MM.1S (cell line): ENCODE data around the gene FAM83F.

Experiments
- DNase-seq: peaks from one replicate; pipeline ENCODE4 v3.0.0-alpha.2; 2015
- H2AFZ ChIP-seq: fragments of 300-600 bp; sonication (generic); 2 replicates; pipeline ENCODE4 v1.6.0; 2016; ENCODE audit warnings: antibody characterized with exemption, low read length
- H3F3A ChIP-seq: fragments of 300-600 bp; sonication (generic); 2 replicates; pipeline ENCODE4 v1.6.1; 2016; ENCODE audit warnings: mild to moderate bottlenecking, antibody characterized with exemption, low read length, moderate library complexity, mixed read lengths; ENCODE audit not compliant: insufficient read depth
- H3K27ac ChIP-seq: fragments of 300-600 bp; sonication (generic); 2 replicates; pipeline ENCODE4 v1.5.1; 2016; ENCODE audit warnings: mild to moderate bottlenecking, low read length
- H3K27me3 ChIP-seq: fragments of 300-600 bp; sonication (generic); replicated peaks from 2 replicates; pipeline ENCODE4 v1.6.0; 2016; ENCODE audit warnings: low read length; ENCODE audit not compliant: insufficient read depth
- H3K36me3 ChIP-seq: fragments of 300-600 bp; sonication (generic); replicated peaks from 2 replicates; pipeline ENCODE4 v1.6.1; 2016; ENCODE audit warnings: mild to moderate bottlenecking, low read length, mixed read lengths; ENCODE audit not compliant: insufficient read depth
- H3K4me1 ChIP-seq: fragments of 300-600 bp; sonication (generic); 2 replicates; pipeline ENCODE4 v1.6.1; 2016; ENCODE audit warnings: low read length, mixed read lengths
- H3K4me2 ChIP-seq: fragments of 300-600 bp; sonication (generic); 2 replicates; pipeline ENCODE4 v1.6.0; 2016; ENCODE audit warnings: low read depth, low read length
- H3K4me3 ChIP-seq: fragments of 300-600 bp; sonication (generic); 2 replicates; pipeline ENCODE4 v1.5.1; 2016; ENCODE audit warnings: low read length, mixed read lengths
- H3K79me2 ChIP-seq: fragments of 300-600 bp; sonication (generic); 2 replicates; pipeline ENCODE4 v1.6.1; 2016; ENCODE audit warnings: mixed run types, low read length, mixed read lengths
- H3K9ac ChIP-seq: fragments of 300-600 bp; sonication (generic); 2 replicates; pipeline ENCODE4 v1.6.1; 2016; ENCODE audit warnings: low read length, mixed read lengths
- H3K9me2 ChIP-seq: fragments of 300-600 bp; sonication (generic); replicated peaks from 2 replicates; pipeline ENCODE4 v1.6.1; 2016; ENCODE audit warnings: mild to moderate bottlenecking, low read length, mixed read lengths; ENCODE audit not compliant: insufficient read depth
- H3K9me3 ChIP-seq: fragments of 300-600 bp; sonication (generic); replicated peaks from 2 replicates; pipeline ENCODE4 v1.6.1; 2016; ENCODE audit warnings: mild to moderate bottlenecking, low read length, mixed read lengths; ENCODE audit not compliant: insufficient read depth
- H4K20me1 ChIP-seq: fragments of 300-600 bp; sonication (generic); 2 replicates; pipeline ENCODE4 v1.6.1; 2016; ENCODE audit warnings: mild to moderate bottlenecking, low read length, moderate library complexity, mixed read lengths; ENCODE audit not compliant: insufficient read depth
- EZH2 ChIP-seq: fragments of 300-600 bp; sonication (generic); optimal IDR thresholded peaks from 2 replicates; pipeline ENCODE3; 2017; ENCODE audit warnings: low read depth, mild to moderate bottlenecking, antibody characterized with exemption, low read length, mixed read lengths
- EZH2phosphoT487 ChIP-seq: fragments of 300-600 bp; sonication (generic); IDR thresholded peaks from 2 replicates; pipeline ENCODE4 v1.6.1; 2018; ENCODE audit warnings: antibody characterized with exemption, low read length
- TF ChIP-seq, protein P1 (sequence below): fragments of 300-600 bp; sonication (generic); IDR thresholded peaks from 2 replicates; pipeline ENCODE4 v1.5.1; 2016; ENCODE audit warnings: antibody characterized with exemption, low read length, mixed read lengths

Gene FAM83F

GRCh38 chr22:39967103-39967829, 27.5 kb upstream of the FAM83F start:
- no peak overlapping the region for H3K4me3 ChIP-seq
- H3K27me3 ChIP-seq: no peaks in the 10 kb centered on the region
- H4K20me1 ChIP-seq: no peaks in the 10 kb centered on the region
- TF ChIP-seq EZH2phosphoT487 (no peak), EZH2 (no peak)
- TF ChIP-seq, protein P1, sequence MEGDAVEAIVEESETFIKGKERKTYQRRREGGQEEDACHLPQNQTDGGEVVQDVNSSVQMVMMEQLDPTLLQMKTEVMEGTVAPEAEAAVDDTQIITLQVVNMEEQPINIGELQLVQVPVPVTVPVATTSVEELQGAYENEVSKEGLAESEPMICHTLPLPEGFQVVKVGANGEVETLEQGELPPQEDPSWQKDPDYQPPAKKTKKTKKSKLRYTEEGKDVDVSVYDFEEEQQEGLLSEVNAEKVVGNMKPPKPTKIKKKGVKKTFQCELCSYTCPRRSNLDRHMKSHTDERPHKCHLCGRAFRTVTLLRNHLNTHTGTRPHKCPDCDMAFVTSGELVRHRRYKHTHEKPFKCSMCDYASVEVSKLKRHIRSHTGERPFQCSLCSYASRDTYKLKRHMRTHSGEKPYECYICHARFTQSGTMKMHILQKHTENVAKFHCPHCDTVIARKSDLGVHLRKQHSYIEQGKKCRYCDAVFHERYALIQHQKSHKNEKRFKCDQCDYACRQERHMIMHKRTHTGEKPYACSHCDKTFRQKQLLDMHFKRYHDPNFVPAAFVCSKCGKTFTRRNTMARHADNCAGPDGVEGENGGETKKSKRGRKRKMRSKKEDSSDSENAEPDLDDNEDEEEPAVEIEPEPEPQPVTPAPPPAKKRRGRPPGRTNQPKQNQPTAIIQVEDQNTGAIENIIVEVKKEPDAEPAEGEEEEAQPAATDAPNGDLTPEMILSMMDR: no peak
- H3K4me2 ChIP-seq: no peak overlapping the region
- H3K9ac ChIP-seq: no peak overlapping the region
- H3K9me3 ChIP-seq: no peaks in the 10 kb centered on the region
- H3K36me3 ChIP-seq: no peaks in the 10 kb centered on the region
- H2AFZ ChIP-seq: no peak overlapping the region
- no peak for DNase-seq
- no peaks in the 10 kb centered on the region for H3K4me1 ChIP-seq
- no peaks in the 10 kb centered on the region for H3F3A ChIP-seq
- no peaks in the 10 kb centered on the region for H3K79me2 ChIP-seq
- no peaks in the 10 kb centered on the region for H3K9me2 ChIP-seq
- no peak overlapping the region for H3K27ac ChIP-seq

- TF ChIP-seq, protein P1: no peak
- TF ChIP-seq EZH2 (no peak), EZH2phosphoT487 (no peak)
- H3K9me2 ChIP-seq: no peaks in the 10 kb centered on the region
- DNase-seq: no peak
- no peaks in the 10 kb centered on the region for H4K20me1 ChIP-seq
- no peak overlapping the region for H3K4me2 ChIP-seq
- H3F3A ChIP-seq: no peaks in the 10 kb centered on the region
- H3K4me3 ChIP-seq: no peak overlapping the region
- no peaks in the 10 kb centered on the region for H3K36me3 ChIP-seq
- no peaks in the 10 kb centered on the region for H3K9me3 ChIP-seq
- H3K27me3 ChIP-seq: no peaks in the 10 kb centered on the region
- H3K79me2 ChIP-seq: no peaks in the 10 kb centered on the region
- no peaks in the 10 kb centered on the region for H3K4me1 ChIP-seq
- no peak overlapping the region for H3K27ac ChIP-seq
- H3K9ac ChIP-seq: no peak overlapping the region
- no peak overlapping the region for H2AFZ ChIP-seq
These were observed 26.5 kb upstream of the FAM83F start for GRCh38 chr22:39967996-39968972.

- Histone ChIP-seq H3K9ac (no peak overlapping the region), H3K27ac (no peak overlapping the region), H3K9me2 (no peaks in the 10 kb centered on the region), H3K4me2 (no peak overlapping the region), H4K20me1 (no peaks in the 10 kb centered on the region), H3K4me3 (no peak overlapping the region), H3F3A (no peaks in the 10 kb centered on the region), H3K9me3 (no peaks in the 10 kb centered on the region), H3K27me3 (no peaks in the 10 kb centered on the region), H3K36me3 (no peaks in the 10 kb centered on the region), H3K4me1 (no peaks in the 10 kb centered on the region), H2AFZ (no peak overlapping the region), H3K79me2 (no peaks in the 10 kb centered on the region)
- no peak for DNase-seq
- no peak for TF ChIP-seq EZH2phosphoT487
- TF ChIP-seq, protein P1: no peak
- no peak for TF ChIP-seq EZH2
These were observed 24.0 kb upstream of the FAM83F start for GRCh38 chr22:39970742-39971141.
